HepG2 (cell line): ENCODE data around the gene AGBL1. TPM values are rescaled to one million over a fixed set of nuclear protein-coding genes. Genes with fewer than 3 reads are reported as not detected.

Source experiments
- ATAC-seq: fragments of 200-7000 bp; cut with Tn5 transposase; 3 replicates; pipeline ENCODE4 v1.9.1; 2020; ENCODE audit warnings: mild to moderate bottlenecking, moderate library complexity
- BruUV-seq: library from RNA; stranded (reverse); fragments of 400-500 nt; replicated peaks from 2 replicates; lab custom pipeline; 2021; lab: Mats Ljungman, UMichigan
- CTCF ChIA-PET: fragments of 300-600 bp; formaldehyde crosslinking; extraction: SDS; loops from one replicate; lab custom pipeline; 2021; ENCODE audit warnings: low total read pairs, inconsistent platforms, low intra/inter-chr PET ratio; lab: Yijun Ruan, JAX
- POLR2A ChIA-PET: fragments of 350-600 bp; sonication (Branson Sonifier 250); formaldehyde crosslinking; loops from one replicate; lab custom pipeline; 2020; ENCODE audit warnings: antibody characterized with exemption, inconsistent platforms; lab: Yijun Ruan, JAX
- DNase-seq: peaks from one replicate; pipeline ENCODE4 v3.0.0-alpha.2; 2015; ENCODE audit warnings: low spot score
- FAIRE-seq: peaks from 3 replicates; lab custom pipeline; 2011; peaks lifted over from hg19 to GRCh38; lab: Jason Lieb, UNC
- H2AFZ ChIP-seq: one replicate; pipeline ENCODE4 v1.6.1; 2011; ENCODE audit warnings: low read length, inconsistent platforms
- H3K27ac ChIP-seq: fragments of 300-600 bp; 3 replicates; pipeline ENCODE4 v1.8.0; 2011; ENCODE audit warnings: mixed run types, mild to moderate bottlenecking, mixed read lengths, low read length, inconsistent platforms; ENCODE audit not compliant: insufficient read depth; ENCODE audit errors: extremely low read length
- H3K27me3 ChIP-seq, 2 experiments: fragments of 200-600 bp in 1 of 2; 2 replicates in 1 of 2; 3 replicates in 1 of 2; pipeline versions ENCODE4 v1.6.0 to v1.8.0; 2011; ENCODE audit warnings: low read length in 2 of 2, mild to moderate bottlenecking in 2 of 2, moderate library complexity in 2 of 2, inconsistent platforms in 1 of 2; ENCODE audit not compliant: insufficient read depth in 2 of 2, control insufficient read depth in 1 of 2
- H3K36me3 ChIP-seq, 2 experiments: fragments of 200-600 bp in 1 of 2; replicated peaks in 1 of 2; 2 replicates in 1 of 2; 3 replicates in 1 of 2; pipeline versions ENCODE4 v1.5.1 to v1.8.0; 2011; ENCODE audit warnings: low read length in 2 of 2, inconsistent platforms in 1 of 2; ENCODE audit not compliant: insufficient read depth in 2 of 2, control insufficient read depth in 1 of 2
- H3K4me1 ChIP-seq: 2 replicates; pipeline ENCODE4 v1.5.1; 2012; ENCODE audit warnings: low read length, inconsistent platforms; ENCODE audit not compliant: insufficient read depth
- H3K4me2 ChIP-seq: 2 replicates; pipeline ENCODE4 v1.6.0; 2011; ENCODE audit warnings: low read depth, low read length, inconsistent platforms
- H3K4me3 ChIP-seq, 3 experiments: fragments of 200-600 bp in 1 of 3; sonication (generic), shearing (Covaris generic) in 1 of 3; replicated peaks in 1 of 3; 2 replicates each; pipeline ENCODE4 v1.5.1; 2011 to 2016; ENCODE audit warnings: low read length in 3 of 3, inconsistent platforms in 2 of 3, low read depth in 2 of 3, mild to moderate bottlenecking in 2 of 3, control low read depth in 1 of 3, mixed read lengths in 1 of 3; ENCODE audit not compliant: insufficient read depth in 1 of 3
- H3K79me2 ChIP-seq: one replicate; pipeline ENCODE4 v1.6.1; 2011; ENCODE audit warnings: low read length, inconsistent platforms; ENCODE audit not compliant: insufficient read depth
- H3K9ac ChIP-seq: 2 replicates; pipeline ENCODE4 v1.6.0; 2011; ENCODE audit warnings: mild to moderate bottlenecking, low read depth, low read length, inconsistent platforms; ENCODE audit not compliant: insufficient read depth
- H3K9me3 ChIP-seq: 2 replicates; pipeline ENCODE4 v1.5.1; 2012; ENCODE audit warnings: mild to moderate bottlenecking, low read length
- H4K20me1 ChIP-seq: 2 replicates; pipeline ENCODE4 v1.6.0; 2011; ENCODE audit warnings: inconsistent platforms, mild to moderate bottlenecking, low read length, moderate library complexity; ENCODE audit not compliant: insufficient read depth
- CREM ChIP-seq, 2 experiments: sonication (generic) in 1 of 2; formaldehyde crosslinking in 1 of 2; IDR thresholded peaks; 2 replicates each; pipeline versions ENCODE4 v1.4.0 to v1.6.1; 2016 to 2020; ENCODE audit warnings: antibody characterized with exemption in 1 of 2, mild to moderate bottlenecking in 1 of 2, missing genetic modification reagents in 1 of 2
- E2F2 ChIP-seq: sonication (generic); formaldehyde crosslinking; IDR thresholded peaks from 2 replicates; pipeline ENCODE4 v1.4.0; 2020; ENCODE audit warnings: missing genetic modification reagents, borderline replicate concordance
- FUBP1 ChIP-seq: sonication (generic); formaldehyde crosslinking; IDR thresholded peaks from 2 replicates; pipeline ENCODE4 v1.5.1; 2020; ENCODE audit warnings: missing genetic modification reagents, mild to moderate bottlenecking, borderline replicate concordance
- KAT8 ChIP-seq: IDR thresholded peaks from 2 replicates; pipeline ENCODE4 v1.6.1; 2016; ENCODE audit warnings: missing genetic modification reagents, missing compliant biosample characterization
- MATR3 ChIP-seq: sonication (generic); formaldehyde crosslinking; IDR thresholded peaks from 2 replicates; pipeline ENCODE4 v1.4.0; 2020; ENCODE audit warnings: missing genetic modification reagents
- SIN3A ChIP-seq: IDR thresholded peaks from 2 replicates; pipeline ENCODE4 v1.6.1; 2011; ENCODE audit warnings: low read depth, mild to moderate bottlenecking, control low read depth, low read length, borderline replicate concordance
- SMYD3 ChIP-seq: sonication (generic); formaldehyde crosslinking; IDR thresholded peaks from 2 replicates; pipeline ENCODE4 v1.8.1; 2023; ENCODE audit warnings: mild to moderate bottlenecking, missing genetic modification reagents
- SP2 ChIP-seq: sonication (generic); formaldehyde crosslinking; IDR thresholded peaks from 2 replicates; pipeline ENCODE4 v1.5.1; 2020; ENCODE audit warnings: mild to moderate bottlenecking, missing genetic modification reagents
- YEATS2 ChIP-seq: sonication (generic); formaldehyde crosslinking; IDR thresholded peaks from 2 replicates; pipeline ENCODE4 v1.4.0; 2020; ENCODE audit warnings: missing genetic modification reagents, borderline replicate concordance
- ZNF792 ChIP-seq: IDR thresholded peaks from 2 replicates; pipeline ENCODE4 v1.6.1; 2016
- ZNF841 ChIP-seq: sonication (generic); formaldehyde crosslinking; IDR thresholded peaks from 2 replicates; pipeline ENCODE4 v1.8.1; 2023; ENCODE audit warnings: missing genetic modification reagents, borderline replicate concordance
- ZNF883 ChIP-seq: sonication (generic); formaldehyde crosslinking; IDR thresholded peaks from 2 replicates; pipeline ENCODE4 v1.5.1; 2020; ENCODE audit warnings: mild to moderate bottlenecking, missing genetic modification reagents; ENCODE audit errors: not compliant biosample characterization
- WGBS: methylation state at CpG from one replicate; pipeline ENCODE4 v1.1.6; 2017; ENCODE audit warnings: low lambda C conversion rate; 5-methylcytosine and 5-hydroxymethylcytosine counted together
- in situ Hi-C: cut with HindIII; loops from 2 replicates; pipeline ENCODE4 v1.10.0; 2017; ENCODE audit warnings: low pct_unique_long_range_greater_than_20kb; ENCODE audit not compliant: extremely low pct_ligation_motif_present
- intact Hi-C: fragments of 100-400 bp; cut with micrococcal nuclease; formaldehyde crosslinking; loops from one replicate; pipeline ENCODE4 v1.10.0; 2022; ENCODE audit not compliant: unreplicated experiment
- polyA plus RNA-seq, 8 experiments: library from polyadenylated mRNA; depleted of rRNA in 3 of 8; stranded (reverse) in 7 of 8; unstranded in 1 of 8; fragments of >200 nt; fragmentation: Illumina TruSeq in 4 of 8; extraction: Trizol in 4 of 8; gene quantifications; 2 replicates each; pipeline versions ENCODE4 v1.2.1 to v1.2.3, GENCODE V29; 2011 to 2016; ENCODE audit warnings: low read depth in 4 of 8, missing spikeins in 1 of 8, mixed read lengths in 1 of 8; ENCODE audit not compliant: insufficient read depth in 1 of 8
- total RNA-seq, 5 experiments: library from RNA; depleted of rRNA; stranded (reverse); fragments of >200 nt; fragmentation: Illumina TruSeq; extraction: Trizol; gene quantifications; 2 replicates each; pipeline ENCODE4 v1.2.3, GENCODE V29; 2016; ENCODE audit warnings: low read depth in 1 of 5
- TF ChIP-seq, protein P1 (sequence below): sonication (generic); formaldehyde crosslinking; IDR thresholded peaks from 2 replicates; pipeline ENCODE4 v1.4.0; 2020; ENCODE audit warnings: missing genetic modification reagents, low read depth, mild to moderate bottlenecking, borderline replicate concordance

The AGBL1 gene
- total and polyA plus RNA-seq, 2 of the 13 experiments (the other 11 are each of a cell fraction or from before 2014, with no cell fraction given), result 0.01 TPM; not detected in 1

GRCh38 chr15:86892774-86893449, 813.2 kb downstream of the AGBL1 start:
- Histone ChIP-seq H4K20me1 (no peaks in the 10 kb centered on the region), H3K27ac (no peak overlapping the region), H3K9me3 (peaks cover 34% of the 10 kb centered on the region), H3K9ac (no peak overlapping the region), H3K4me2 (no peak overlapping the region), H2AFZ (no peak overlapping the region), H3K79me2 (no peaks in the 10 kb centered on the region), H3K4me1 (no peaks in the 10 kb centered on the region), H3K4me3 (no peak overlapping the region), H3K36me3 (no peaks in the 10 kb centered on the region), H3K27me3 (no peaks in the 10 kb centered on the region)
- BruUV-seq, result no TSS peak
- intact Hi-C loops (no loop called here), in situ Hi-C loops (no loop called here)
- DNase-seq (no peak), FAIRE-seq (no peak), ATAC-seq (no peak)
- TF ChIP-seq SP2 (CRISPR knock-in tag), result no peak
- WGBS, result 12% methylated on average over 10 of the region's 10 CpGs
- CTCF ChIA-PET, result no interaction called here
- POLR2A ChIA-PET, result no interaction called here

GRCh38 chr15:86894269-86894668, 814.6 kb downstream of the AGBL1 start:
- intact Hi-C loops (no loop called here), in situ Hi-C loops (no loop called here)
- no peak overlapping the region for H3K9ac ChIP-seq
- no peaks in the 10 kb centered on the region for H3K79me2 ChIP-seq
- ATAC-seq (no peak), DNase-seq (no peak), FAIRE-seq (no peak)
- H3K4me1 ChIP-seq, result no peaks in the 10 kb centered on the region
- no peak overlapping the region for H3K4me2 ChIP-seq
- no peak overlapping the region for H3K27ac ChIP-seq
- no peaks in the 10 kb centered on the region for H3K27me3 ChIP-seq
- H3K4me3 ChIP-seq, result no peak overlapping the region
- CTCF ChIA-PET, result no interaction called here
- H4K20me1 ChIP-seq, result no peaks in the 10 kb centered on the region
- BruUV-seq, result no TSS peak
- H3K36me3 ChIP-seq, result no peaks in the 10 kb centered on the region
- H2AFZ ChIP-seq, result no peak overlapping the region
- POLR2A ChIA-PET, result no interaction called here
- WGBS, result 7% methylated on average over 3 of the region's 3 CpGs
- peaks cover 41% of the 10 kb centered on the region for H3K9me3 ChIP-seq
- TF ChIP-seq CREM (IDR thresholded peaks at IDR 0.05) (no peak), CREM (CRISPR knock-in tag; IDR thresholded peaks at IDR 0.05) (no peak), FUBP1 (no peak), E2F2 (CRISPR knock-in tag) (no peak), MATR3 (CRISPR knock-in tag) (no peak), SMYD3 (no peak), ZNF841 (CRISPR knock-in tag) (no peak), SIN3A (no peak), ZNF883 (no peak), KAT8 (no peak), YEATS2 (CRISPR knock-in tag) (no peak), ZNF792 (CRISPR knock-in tag) (no peak)
- TF ChIP-seq, protein P1, sequence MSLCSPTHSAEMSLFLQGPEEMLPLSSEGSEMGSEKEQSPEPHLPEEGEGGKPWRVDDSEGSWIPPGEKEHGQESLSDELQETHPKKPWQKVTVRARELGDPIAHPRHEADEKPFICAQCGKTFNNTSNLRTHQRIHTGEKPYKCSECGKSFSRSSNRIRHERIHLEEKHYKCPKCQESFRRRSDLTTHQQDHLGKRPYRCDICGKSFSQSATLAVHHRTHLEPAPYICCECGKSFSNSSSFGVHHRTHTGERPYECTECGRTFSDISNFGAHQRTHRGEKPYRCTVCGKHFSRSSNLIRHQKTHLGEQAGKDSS, result no peak
